ENCODE measurements around the gene CENPB.

The CENPB gene

DNA sequence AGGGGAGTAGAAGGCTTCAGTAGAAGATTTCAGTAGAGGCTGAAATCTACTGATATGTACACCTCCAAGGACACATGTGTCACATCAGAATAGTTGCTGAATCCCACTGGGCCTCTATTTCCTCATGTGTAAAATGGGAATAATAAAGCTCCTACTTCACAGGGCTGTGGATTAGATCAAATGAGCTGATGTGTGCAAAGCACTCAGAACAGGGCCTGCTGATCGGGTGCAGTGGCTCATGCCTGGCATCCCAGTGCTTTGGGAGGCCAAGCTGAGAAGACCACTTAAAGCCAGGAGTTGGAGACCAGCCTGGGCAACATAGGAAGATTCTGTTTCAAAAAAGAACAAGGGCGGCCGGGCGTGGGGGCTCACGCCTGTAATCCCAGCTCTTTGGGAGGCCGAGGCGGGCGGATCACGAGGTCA is 25.7 kb upstream of the CENPB start:
- no peak overlapping the region for H3K27ac ChIP-seq
- DNase-seq: no peak
- H3K4me3 ChIP-seq (ENCODE audit: low read depth, low read length): no peak overlapping the region
- no peaks in the 10 kb centered on the region for H3K36me3 ChIP-seq
- no peaks in the 10 kb centered on the region for H3K27me3 ChIP-seq (ENCODE audit: insufficient read depth, low read depth, severe bottlenecking)
- H3K9me3 ChIP-seq (ENCODE audit: severe bottlenecking): no peaks in the 10 kb centered on the region
- TF ChIP-seq CTCF (IDR thresholded peaks at IDR 0.05; ENCODE audit: low read depth, low read length): no peak

- no peak for DNase-seq
- Histone ChIP-seq H3K36me3 (no peaks in the 10 kb centered on the region), H3K9me3 (ENCODE audit: severe bottlenecking) (no peaks in the 10 kb centered on the region), H3K27ac (no peak overlapping the region), H3K27me3 (ENCODE audit: insufficient read depth, low read depth, severe bottlenecking) (no peaks in the 10 kb centered on the region), H3K4me3 (ENCODE audit: low read depth, low read length) (no peak overlapping the region)
- no peak for TF ChIP-seq CTCF (IDR thresholded peaks at IDR 0.05; ENCODE audit: low read depth, low read length)
Observed at GRCh38 chr20:3811467-3812258, 25.1 kb upstream of the CENPB start.

- no peak for TF ChIP-seq CTCF (IDR thresholded peaks at IDR 0.05; ENCODE audit: low read depth, low read length)
- Histone ChIP-seq H3K36me3 (peaks cover 23% of the 10 kb centered on the region), H3K27me3 (ENCODE audit: insufficient read depth, low read depth, severe bottlenecking) (no peaks in the 10 kb centered on the region), H3K27ac (no peak overlapping the region), H3K9me3 (ENCODE audit: severe bottlenecking) (no peaks in the 10 kb centered on the region), H3K4me3 (ENCODE audit: low read depth, low read length) (no peak overlapping the region)
- no peak for DNase-seq
Observed at GRCh38 chr20:3808544-3808943, 22.0 kb upstream of the CENPB start.

- Histone ChIP-seq H3K9me3 (ENCODE audit: severe bottlenecking) (no peaks in the 10 kb centered on the region), H3K27me3 (ENCODE audit: insufficient read depth, low read depth, severe bottlenecking) (no peaks in the 10 kb centered on the region), H3K27ac (no peak overlapping the region), H3K36me3 (peaks cover 57% of the 10 kb centered on the region), H3K4me3 (ENCODE audit: low read depth, low read length) (no peak overlapping the region)
- no peak for DNase-seq
- no peak for TF ChIP-seq CTCF (IDR thresholded peaks at IDR 0.05; ENCODE audit: low read depth, low read length)
Observed at GRCh38 chr20:3804781-3805180, 18.2 kb upstream of the CENPB start.

DNA sequence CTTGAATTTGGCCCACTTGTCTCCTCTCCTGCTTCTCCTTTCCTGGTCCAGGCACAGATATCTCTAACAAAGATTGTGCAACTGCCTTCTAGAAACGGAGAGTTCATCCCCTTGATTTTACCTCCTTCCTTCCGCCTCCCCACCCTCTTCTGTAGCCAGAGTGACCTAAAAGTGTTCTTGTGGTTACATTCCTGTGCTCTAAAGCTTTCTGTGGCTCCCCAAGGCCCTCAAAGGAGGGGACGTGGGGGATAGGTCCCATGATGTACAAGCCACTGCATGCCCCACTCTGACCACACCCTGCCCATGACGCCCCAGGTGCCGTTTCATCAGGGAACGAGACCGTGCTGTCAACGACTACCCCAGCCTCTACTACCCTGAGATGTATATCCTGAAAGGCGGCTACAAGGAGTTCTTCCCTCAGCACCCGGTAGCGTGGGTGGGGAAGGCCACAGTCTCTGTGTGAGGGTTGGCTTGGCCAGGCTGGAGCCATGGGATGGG is 17.8 kb upstream of the CENPB start:
- DNase-seq: no peak
- no peaks in the 10 kb centered on the region for H3K9me3 ChIP-seq (ENCODE audit: severe bottlenecking)

More for the DNA sequence above, 17.8 kb upstream of the CENPB start:
- H3K4me3 ChIP-seq (ENCODE audit: low read depth, low read length): no peak overlapping the region
- H3K27me3 ChIP-seq (ENCODE audit: insufficient read depth, low read depth, severe bottlenecking): no peaks in the 10 kb centered on the region
- TF ChIP-seq CTCF (IDR thresholded peaks at IDR 0.05; ENCODE audit: low read depth, low read length): no peak
- H3K27ac ChIP-seq: no peak overlapping the region
- peaks cover 57% of the 10 kb centered on the region for H3K36me3 ChIP-seq

All from WERI-Rb-1 (cell line).